ENCODE measurements around the gene ARRB1.

DNA sequence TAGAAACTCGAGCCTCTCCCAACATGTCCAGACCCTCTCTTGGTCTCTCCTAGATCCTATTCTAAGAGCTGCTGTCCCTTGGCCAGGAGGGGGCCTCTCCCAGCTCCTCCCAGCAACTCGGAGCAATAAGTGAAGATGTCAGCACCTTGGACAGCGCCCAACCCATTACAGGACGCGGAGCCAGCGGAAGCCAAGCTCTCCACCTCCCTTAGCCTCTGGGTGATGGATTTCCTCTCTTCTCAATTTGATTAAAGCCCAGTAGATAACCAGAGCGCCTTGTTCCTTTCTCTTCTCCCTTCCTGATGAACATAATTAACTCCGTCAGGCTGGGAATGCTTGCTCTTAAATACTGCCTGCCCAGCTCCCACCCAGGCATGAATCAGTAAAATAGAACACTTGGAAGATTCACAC, 137.0 kb downstream of the ARRB1 start:
- TF ChIP-seq, protein P1, sequence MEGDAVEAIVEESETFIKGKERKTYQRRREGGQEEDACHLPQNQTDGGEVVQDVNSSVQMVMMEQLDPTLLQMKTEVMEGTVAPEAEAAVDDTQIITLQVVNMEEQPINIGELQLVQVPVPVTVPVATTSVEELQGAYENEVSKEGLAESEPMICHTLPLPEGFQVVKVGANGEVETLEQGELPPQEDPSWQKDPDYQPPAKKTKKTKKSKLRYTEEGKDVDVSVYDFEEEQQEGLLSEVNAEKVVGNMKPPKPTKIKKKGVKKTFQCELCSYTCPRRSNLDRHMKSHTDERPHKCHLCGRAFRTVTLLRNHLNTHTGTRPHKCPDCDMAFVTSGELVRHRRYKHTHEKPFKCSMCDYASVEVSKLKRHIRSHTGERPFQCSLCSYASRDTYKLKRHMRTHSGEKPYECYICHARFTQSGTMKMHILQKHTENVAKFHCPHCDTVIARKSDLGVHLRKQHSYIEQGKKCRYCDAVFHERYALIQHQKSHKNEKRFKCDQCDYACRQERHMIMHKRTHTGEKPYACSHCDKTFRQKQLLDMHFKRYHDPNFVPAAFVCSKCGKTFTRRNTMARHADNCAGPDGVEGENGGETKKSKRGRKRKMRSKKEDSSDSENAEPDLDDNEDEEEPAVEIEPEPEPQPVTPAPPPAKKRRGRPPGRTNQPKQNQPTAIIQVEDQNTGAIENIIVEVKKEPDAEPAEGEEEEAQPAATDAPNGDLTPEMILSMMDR (IDR thresholded peaks at IDR 0.05), result peak; percentile 42
- no peak for TF ChIP-seq ZFX (IDR thresholded peaks at IDR 0.05; ENCODE audit: borderline replicate concordance)

All from 22Rv1 (cell line).